Spleen (tissue), 11 donors: ENCODE measurements around the gene MBTPS1. TPM values are rescaled to one million over a fixed set of nuclear protein-coding genes. Genes with fewer than 3 reads are reported as not detected.
A peak's percentile ranks its signal among the peaks of the same experiment; 100 is the strongest.

Source experiments
- DNase-seq: peaks from one replicate; pipeline ENCODE4 v3.0.0-alpha.2; 2020
- H3K27ac ChIP-seq, 8 donors: fragments of 200-600 bp; sonication (generic) in 7 of 8; 1 replicate in 4 of 8; 2 replicates in 4 of 8; pipeline versions ENCODE4 v1.5.0 to v1.8.0; 2016 to 2021; ENCODE audit warnings: inconsistent platforms in 4 of 8, mild to moderate bottlenecking in 4 of 8, moderate library complexity in 1 of 8
- H3K27me3 ChIP-seq, 7 donors: fragments of 200-600 bp; sonication (generic) in 6 of 7; replicated peaks in 1 of 7; 1 replicate in 4 of 7; 2 replicates in 3 of 7; pipeline versions ENCODE4 v1.5.0 to v1.8.0; 2016 to 2021; ENCODE audit warnings: inconsistent platforms in 3 of 7, mild to moderate bottlenecking in 1 of 7
- H3K36me3 ChIP-seq, 6 donors: fragments of 200-600 bp; sonication (generic) in 5 of 6; 1 replicate in 4 of 6; 2 replicates in 2 of 6; pipeline versions ENCODE4 v1.5.0 to v1.8.0; 2016 to 2021; ENCODE audit warnings: inconsistent platforms in 2 of 6
- H3K4me1 ChIP-seq, 6 donors: fragments of 200-600 bp; sonication (generic) in 5 of 6; 1 replicate in 3 of 6; 2 replicates in 3 of 6; pipeline versions ENCODE4 v1.5.0 to v1.8.0; 2016 to 2021; ENCODE audit warnings: inconsistent platforms in 3 of 6
- H3K4me3 ChIP-seq, 8 donors: fragments of 200-600 bp; sonication (generic) in 7 of 8; 1 replicate in 4 of 8; 2 replicates in 4 of 8; pipeline versions ENCODE4 v1.5.0 to v1.8.0; 2016 to 2021; ENCODE audit warnings: inconsistent platforms in 4 of 8, mild to moderate bottlenecking in 4 of 8, moderate library complexity in 2 of 8
- H3K9me3 ChIP-seq, 8 donors: fragments of 200-600 bp; sonication (generic) in 7 of 8; 1 replicate in 4 of 8; 2 replicates in 4 of 8; pipeline versions ENCODE4 v1.5.0 to v1.8.0; 2016 to 2021; ENCODE audit warnings: inconsistent platforms in 4 of 8
- CTCF ChIP-seq, 11 experiments: fragments of 200-600 bp in 7 of 11; fragments of 450-650 bp in 4 of 11; sonication (generic) in 4 of 11; IDR thresholded peaks in 8 of 11; conservative IDR thresholded peaks in 3 of 11; 1 replicate in 7 of 11; 2 replicates in 4 of 11; pipeline versions ENCODE4 v1.4.0 to v1.8.0; 2016 to 2021; ENCODE audit warnings: antibody characterized with exemption in 11 of 11, inconsistent platforms in 4 of 11, mild to moderate bottlenecking in 1 of 11
- POLR2A ChIP-seq, 3 donors: fragments of 450-650 bp; IDR thresholded peaks; one replicate each; pipeline ENCODE4 v1.5.1; 2017; ENCODE audit warnings: antibody characterized with exemption in 3 of 3, mild to moderate bottlenecking in 1 of 3
- POLR2AphosphoS5 ChIP-seq, 3 donors: sonication (generic); formaldehyde crosslinking; IDR thresholded peaks; one replicate each; pipeline ENCODE4 v1.5.1; 2017; ENCODE audit warnings: antibody characterized with exemption in 3 of 3
- WGBS, 5 donors: extraction: QIAGEN DNeasy Blood & Tissue Kit in 3 of 5; methylation state at CpG; one replicate each; pipeline versions ENCODE4 v1.1.5 to v1.1.7; 2013 to 2018; 5-methylcytosine and 5-hydroxymethylcytosine counted together
- intact Hi-C: fragments of 100-400 bp; cut with DNase I; formaldehyde crosslinking; loops from one replicate; pipeline ENCODE4 v1.15.0; 2023; ENCODE audit warnings: low total_unique reads
- polyA plus RNA-seq, 3 donors: library from polyadenylated mRNA; stranded (reverse); fragments of 200-250 nt; gene quantifications; one replicate each; pipeline ENCODE4 v1.2.1, GENCODE V29; 2013
- total RNA-seq, 7 donors: library from RNA; depleted of rRNA in 3 of 7; stranded (reverse); fragments of >200 nt in 3 of 7; fragmentation: NEBNext Ultra II Directional in 4 of 7; extraction: Animal tissue kit (Norgen Biotek cat#: 25700) in 4 of 7; gene quantifications; one replicate each; pipeline versions ENCODE4 v1.1.0 to v1.2.1, GENCODE V29; 2016 to 2021
- donor health status: healthy with polysubstance abuse.
- donor health status: DM: no; HTN: no; CAD: no; lungs with moderate emphysema.
- donor health status: DM: no; HTN: no; CAD: no.
- donor health status: Bipolar disorder and iron deficiency.
- donor health status: healthy.
- donor health status: DM: no; HTN: no; CAD: no.
- donor health status: DM: yes; HTN: yes; CAD: no.

Gene MBTPS1
- total and polyA plus RNA-seq, 10 donors: 34.5 to 121 (median 91.1) TPM

- DNase-seq: no peak
- TF ChIP-seq POLR2A (IDR thresholded peaks at IDR 0.05): no peak
- no peak for TF ChIP-seq CTCF (IDR thresholded peaks at IDR 0.05 in 8 of 11, conservative IDR thresholded peaks at IDR 0.05 in 3 of 11)
- TF ChIP-seq POLR2AphosphoS5 (IDR thresholded peaks at IDR 0.05): no peak
- no peak overlapping the region for H3K4me3 ChIP-seq
- WGBS, 5 donors: 73 to 95% (median 92%) methylated on average over 3 of the region's 3 CpGs
- H3K4me1 ChIP-seq: peaks cover 10 to 99% (median 49%) of the 10 kb centered on the region in 6 donors
- intact Hi-C loops: no loop called here
- H3K27ac ChIP-seq: peak overlapping the region in 1 of 8 donors; percentile 35
- H3K27me3 ChIP-seq: no peaks in the 10 kb centered on the region
- H3K9me3 ChIP-seq: no peaks in the 10 kb centered on the region
- H3K36me3 ChIP-seq: peaks cover 0 to 52% (median 8%) of the 10 kb centered on the region in 6 donors
Measured at GRCh38 chr16:84110527-84110926, 6.2 kb downstream of the MBTPS1 start.

DNA sequence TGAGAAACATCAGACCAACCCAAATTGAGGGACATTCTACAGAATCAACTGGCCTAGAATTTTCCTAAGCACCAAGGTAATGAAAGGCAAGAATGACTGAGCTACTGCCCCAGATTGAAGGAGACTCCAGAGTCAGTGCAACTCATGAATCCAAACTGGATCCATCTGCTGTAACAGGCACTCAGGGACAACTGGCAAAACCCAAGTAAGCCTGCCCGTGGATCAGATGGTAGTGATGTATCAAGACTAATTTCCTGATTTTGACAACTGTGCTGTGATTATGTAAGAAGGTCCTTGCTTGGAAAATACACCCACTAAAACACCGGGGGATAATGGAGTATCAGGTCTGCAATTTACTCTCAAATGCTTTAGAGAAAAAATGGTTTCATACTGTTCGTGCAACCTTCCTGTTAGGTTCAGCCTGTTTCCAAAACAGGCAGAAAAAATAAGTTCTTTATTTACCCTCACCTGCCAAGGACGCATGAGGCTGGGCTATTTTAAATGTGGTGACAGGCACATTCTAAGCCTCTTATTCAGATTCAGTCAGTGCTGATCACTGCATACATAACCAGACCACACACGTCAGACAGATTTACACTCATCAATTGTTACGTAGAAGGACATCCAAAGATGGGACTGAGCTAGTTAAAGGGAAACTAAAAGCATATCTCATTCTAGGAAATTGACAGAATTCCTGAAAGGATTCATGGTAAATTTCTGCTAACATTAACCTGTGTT is 7.0 kb downstream of the MBTPS1 start:
- TF ChIP-seq POLR2A (IDR thresholded peaks at IDR 0.05): no peak
- no peak for TF ChIP-seq CTCF (IDR thresholded peaks at IDR 0.05 in 8 of 11, conservative IDR thresholded peaks at IDR 0.05 in 3 of 11)
- no peak for TF ChIP-seq POLR2AphosphoS5 (IDR thresholded peaks at IDR 0.05)
- intact Hi-C loops: no loop called here
- peak overlapping the region in 3 of 8 donors; percentile 16 to 35 (median 19) for H3K27ac ChIP-seq

GRCh38 chr16:84107921-84108320 is 8.8 kb downstream of the MBTPS1 start:
- intact Hi-C loops: no loop called here
- no peak overlapping the region for H3K27ac ChIP-seq
- peaks cover 0 to 96% (median 28%) of the 10 kb centered on the region in 6 donors for H3K4me1 ChIP-seq
- H3K27me3 ChIP-seq: no peaks in the 10 kb centered on the region
- no peak overlapping the region for H3K4me3 ChIP-seq
- TF ChIP-seq POLR2A (IDR thresholded peaks at IDR 0.05): no peak
- no peak for TF ChIP-seq POLR2AphosphoS5 (IDR thresholded peaks at IDR 0.05)
- no peak for TF ChIP-seq CTCF (IDR thresholded peaks at IDR 0.05 in 8 of 11, conservative IDR thresholded peaks at IDR 0.05 in 3 of 11)
- DNase-seq: no peak
- WGBS, 5 donors: 90 to 96% (median 92%) methylated on average over 2 of the region's 2 CpGs
- H3K9me3 ChIP-seq: no peaks in the 10 kb centered on the region
- peaks cover 0 to 58% (median 8%) of the 10 kb centered on the region in 6 donors for H3K36me3 ChIP-seq

More for the DNA sequence above, 7.0 kb downstream of the MBTPS1 start:
- Histone ChIP-seq H3K27me3 (no peaks in the 10 kb centered on the region), H3K4me3 (no peak overlapping the region), H3K4me1 (peaks cover 5 to 99% (median 42%) of the 10 kb centered on the region in 6 donors), H3K9me3 (no peaks in the 10 kb centered on the region), H3K36me3 (peaks cover 0 to 58% (median 8%) of the 10 kb centered on the region in 6 donors)
- DNase-seq: no peak
- 55 to 73% (median 61%) methylated on average over 6 of the region's 6 CpGs for WGBS, 5 donors

DNA sequence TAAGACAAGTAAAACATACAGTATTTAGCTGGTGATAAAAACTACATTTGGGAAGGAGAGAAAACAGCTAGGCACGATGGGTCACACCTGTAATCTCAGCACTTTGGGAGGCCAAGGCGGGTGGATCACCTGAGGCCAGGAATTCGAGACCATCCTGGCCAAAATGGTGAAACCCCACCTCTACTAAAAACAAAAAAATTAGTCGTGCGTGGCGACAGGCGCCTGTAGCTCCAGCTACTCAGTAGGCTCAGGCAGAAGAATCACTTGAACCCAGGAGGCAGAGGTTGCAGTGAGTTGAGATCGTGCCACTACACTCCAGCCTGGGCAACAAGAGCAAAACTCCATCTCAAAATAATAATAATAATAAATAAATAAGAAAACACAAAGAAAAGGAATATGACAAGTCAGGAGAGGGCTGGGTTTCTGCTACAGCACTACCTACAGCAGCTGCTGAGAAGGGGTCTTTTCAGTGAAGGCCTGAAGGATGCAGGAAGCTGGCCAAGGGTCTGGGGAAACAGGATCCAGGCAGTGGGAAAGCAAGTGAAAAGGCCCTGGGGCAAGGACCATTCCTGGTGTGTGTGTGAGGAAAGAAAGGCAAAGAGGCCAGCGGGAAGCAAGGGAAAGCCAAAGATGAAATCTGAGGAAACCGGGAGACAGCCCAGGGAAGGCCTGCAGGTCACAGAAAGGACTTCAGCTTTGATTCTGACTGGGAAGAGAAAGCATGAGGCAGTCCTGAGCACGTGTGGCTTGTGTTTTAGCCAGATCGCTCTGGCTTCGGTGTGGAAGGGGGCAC is 10.6 kb downstream of the MBTPS1 start:
- Histone ChIP-seq H3K27me3 (no peaks in the 10 kb centered on the region), H3K9me3 (no peaks in the 10 kb centered on the region), H3K27ac (no peak overlapping the region), H3K36me3 (peaks cover 0 to 64% (median 12%) of the 10 kb centered on the region in 6 donors), H3K4me3 (no peak overlapping the region), H3K4me1 (peaks cover 0 to 96% (median 22%) of the 10 kb centered on the region in 6 donors)
- no peak for DNase-seq
- intact Hi-C loops: no loop called here
- no peak for TF ChIP-seq CTCF (IDR thresholded peaks at IDR 0.05 in 8 of 11, conservative IDR thresholded peaks at IDR 0.05 in 3 of 11)
- TF ChIP-seq POLR2AphosphoS5 (IDR thresholded peaks at IDR 0.05): no peak
- TF ChIP-seq POLR2A (IDR thresholded peaks at IDR 0.05): no peak
- 87 to 94% (median 91%) methylated on average over 13 of the region's 13 CpGs for WGBS, 5 donors
